GM18867 (cell line): ENCODE results near the gene SIRT7.
"Not testable (repeated sequence)": the region's sequence is repeated elsewhere in the genome, so short reads cannot be mapped to it uniquely, and the experiment has no call there.

Source experiments
- ATAC-seq: cut with Tn5 transposase; IDR thresholded peaks from one replicate; pipeline ENCODE4 v1.9.1; 2021; ENCODE audit warnings: mild to moderate bottlenecking, moderate library complexity; ENCODE audit not compliant: unreplicated experiment

Gene SIRT7

GRCh38 chr17:81955058-81955681, 37.2 kb upstream of the SIRT7 start:
- ATAC-seq = no peak

GRCh38 chr17:81954131-81955057, 36.4 kb upstream of the SIRT7 start:
- ATAC-seq = no peak

GRCh38 chr17:81953443-81953842, 35.5 kb upstream of the SIRT7 start:
- ATAC-seq = not testable (repeated sequence)

GRCh38 chr17:81952792-81953228, 34.8 kb upstream of the SIRT7 start:
- no peak for ATAC-seq

GRCh38 chr17:81951785-81952684, 34.1 kb upstream of the SIRT7 start:
- no peak for ATAC-seq

- no peak for ATAC-seq
Measured at GRCh38 chr17:81950501-81950900, 32.5 kb upstream of the SIRT7 start.

DNA sequence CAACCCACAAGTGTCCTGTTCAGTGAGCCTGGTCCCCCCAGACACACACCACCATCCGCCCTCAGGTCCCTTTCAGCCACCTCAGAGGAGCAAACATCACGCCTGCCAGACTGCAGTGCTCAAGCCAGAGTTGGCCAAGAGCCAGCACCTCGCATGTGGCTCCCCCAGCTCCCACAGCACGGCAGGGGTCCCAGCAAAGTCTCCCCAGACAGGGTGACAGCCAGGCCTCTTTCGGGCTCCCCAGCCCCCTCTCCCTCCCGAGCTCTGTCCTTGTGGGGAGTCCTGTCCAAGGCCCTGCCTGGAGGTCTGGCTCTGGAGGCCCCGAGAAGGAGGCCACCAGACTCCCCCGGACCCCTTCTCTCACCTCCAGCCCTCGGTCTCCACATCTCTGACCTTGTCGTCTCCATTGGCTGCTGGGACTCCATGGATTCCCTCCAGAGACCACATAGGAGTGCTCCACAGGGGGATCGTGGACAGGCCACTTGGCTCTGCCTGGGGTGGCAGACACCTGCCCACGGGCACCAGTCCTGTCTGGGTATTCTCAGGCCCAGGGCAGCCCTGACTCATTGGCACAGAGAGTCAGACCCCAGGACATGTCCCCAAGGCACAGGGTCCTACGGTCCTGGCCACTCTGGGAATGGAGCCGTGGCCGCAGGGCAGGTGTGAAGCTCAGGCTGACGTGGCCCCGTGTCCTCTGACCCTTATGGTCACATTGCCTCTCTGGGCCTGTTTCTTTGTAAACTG, 30.8 kb upstream of the SIRT7 start:
- ATAC-seq = no peak

- ATAC-seq = no peak
Measured at GRCh38 chr17:81947189-81947588, 29.2 kb upstream of the SIRT7 start, which contains the start of gene MYADML2. MYADML2 (minus strand) TSS chr17:81947233; CDS start chr17:81941741, 5,492 bp downstream.

- ATAC-seq = no peak
Measured at GRCh38 chr17:81944858-81945257, 26.9 kb upstream of the SIRT7 start.

DNA sequence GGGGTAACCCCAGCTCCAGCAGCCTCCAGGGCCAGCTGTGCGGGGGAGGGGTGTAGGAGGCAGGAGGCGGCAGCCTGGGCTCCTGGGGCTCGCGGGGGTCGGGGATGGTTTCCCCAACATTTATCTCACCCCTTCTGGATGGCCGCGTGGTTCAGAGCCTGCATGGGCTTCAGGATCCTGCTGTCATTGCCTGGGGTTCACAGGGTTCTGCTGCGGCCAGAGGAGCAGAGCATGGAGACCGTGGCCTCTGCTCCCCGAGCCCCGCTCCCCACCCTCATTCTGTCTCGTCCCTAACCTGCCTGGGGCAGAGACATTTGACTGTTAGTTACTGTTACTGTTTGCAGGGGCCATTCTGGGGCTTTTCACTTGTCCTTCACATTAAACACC, 24.2 kb upstream of the SIRT7 start:
- no peak for ATAC-seq

GRCh38 chr17:81941484-81942166, 23.6 kb upstream of the SIRT7 start:
- no peak for ATAC-seq

- no peak for ATAC-seq
Measured at GRCh38 chr17:81940538-81941483, 22.8 kb upstream of the SIRT7 start.

GRCh38 chr17:81939881-81940385, 22.0 kb upstream of the SIRT7 start:
- ATAC-seq = no peak

GRCh38 chr17:81939218-81939617, 21.2 kb upstream of the SIRT7 start:
- no peak for ATAC-seq

DNA sequence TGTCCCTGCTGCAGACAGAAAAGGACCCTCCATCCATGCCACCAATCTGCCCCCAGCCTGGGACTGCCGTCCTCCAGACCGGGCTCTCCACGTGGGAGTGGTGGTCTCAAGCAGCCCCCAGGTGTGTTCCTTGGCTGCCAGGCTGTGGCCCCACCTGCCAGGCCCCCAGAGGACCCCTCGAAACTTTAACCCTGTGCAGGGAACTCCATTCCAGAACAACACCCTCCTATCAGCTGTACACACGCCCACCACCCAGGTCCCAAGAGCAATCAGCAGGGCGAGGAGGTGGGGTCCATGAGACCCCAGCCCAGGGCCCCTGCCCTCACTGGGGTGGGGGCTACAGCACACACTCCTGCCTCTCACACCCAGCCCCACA, 17.7 kb upstream of the SIRT7 start:
- ATAC-seq = no peak

DNA sequence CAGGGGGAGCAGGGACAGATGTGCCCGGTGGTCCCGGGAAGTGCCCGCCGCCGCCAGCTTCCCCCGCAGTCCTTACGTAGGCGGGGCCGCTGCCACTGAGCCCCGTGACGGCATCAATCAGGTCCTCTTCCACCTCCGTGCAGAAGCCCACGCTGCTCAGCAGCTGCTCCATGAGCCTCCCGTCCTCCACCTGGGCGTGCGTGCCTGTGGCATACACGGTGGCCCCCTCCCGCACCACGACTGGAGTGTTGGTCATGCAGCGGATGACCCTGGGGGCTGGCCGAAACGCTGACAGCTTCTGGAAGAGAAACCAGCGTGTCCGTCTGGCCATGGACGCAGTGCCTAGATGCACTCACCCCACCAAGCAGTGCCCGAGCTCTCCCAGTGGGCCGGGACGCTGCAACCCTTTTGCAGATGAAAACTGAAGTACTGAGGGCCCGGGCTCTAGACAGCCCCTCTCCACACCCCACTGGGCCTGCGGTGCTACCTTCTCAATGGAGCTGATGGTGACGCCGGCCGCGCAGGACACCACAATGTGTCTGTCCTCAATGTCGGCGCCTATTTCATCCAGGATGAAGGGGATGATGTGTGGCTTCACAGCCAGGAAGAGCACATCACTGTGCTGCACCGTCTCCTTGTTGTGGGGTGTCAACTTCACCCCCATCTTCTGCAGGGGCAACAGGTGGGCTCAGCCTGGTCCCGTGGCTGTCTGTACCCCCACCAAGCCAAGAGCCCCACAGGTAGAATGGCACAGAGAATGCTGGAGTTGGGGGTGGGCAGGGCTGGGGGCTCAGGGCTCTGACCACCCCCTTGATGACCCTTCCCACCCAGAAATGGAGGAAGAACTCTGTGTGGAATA, 17.1 kb upstream of the SIRT7 start:
- ATAC-seq = no peak

GRCh38 chr17:81934098-81934757, 16.3 kb upstream of the SIRT7 start:
- no peak for ATAC-seq
